SH-SY5Y (cell line): Measurements from ENCODE around the gene CDH4.

ENCODE experiments used
- GATA2 ChIP-seq: IDR thresholded peaks from 2 replicates; pipeline ENCODE4 v1.6.1; 2011; ENCODE audit warnings: mild to moderate bottlenecking, low read depth, low read length
- GATA3 ChIP-seq: IDR thresholded peaks from 2 replicates; pipeline ENCODE4 v1.6.1; 2011; ENCODE audit warnings: low read depth, mild to moderate bottlenecking, low read length, moderate library complexity

The CDH4 gene

DNA sequence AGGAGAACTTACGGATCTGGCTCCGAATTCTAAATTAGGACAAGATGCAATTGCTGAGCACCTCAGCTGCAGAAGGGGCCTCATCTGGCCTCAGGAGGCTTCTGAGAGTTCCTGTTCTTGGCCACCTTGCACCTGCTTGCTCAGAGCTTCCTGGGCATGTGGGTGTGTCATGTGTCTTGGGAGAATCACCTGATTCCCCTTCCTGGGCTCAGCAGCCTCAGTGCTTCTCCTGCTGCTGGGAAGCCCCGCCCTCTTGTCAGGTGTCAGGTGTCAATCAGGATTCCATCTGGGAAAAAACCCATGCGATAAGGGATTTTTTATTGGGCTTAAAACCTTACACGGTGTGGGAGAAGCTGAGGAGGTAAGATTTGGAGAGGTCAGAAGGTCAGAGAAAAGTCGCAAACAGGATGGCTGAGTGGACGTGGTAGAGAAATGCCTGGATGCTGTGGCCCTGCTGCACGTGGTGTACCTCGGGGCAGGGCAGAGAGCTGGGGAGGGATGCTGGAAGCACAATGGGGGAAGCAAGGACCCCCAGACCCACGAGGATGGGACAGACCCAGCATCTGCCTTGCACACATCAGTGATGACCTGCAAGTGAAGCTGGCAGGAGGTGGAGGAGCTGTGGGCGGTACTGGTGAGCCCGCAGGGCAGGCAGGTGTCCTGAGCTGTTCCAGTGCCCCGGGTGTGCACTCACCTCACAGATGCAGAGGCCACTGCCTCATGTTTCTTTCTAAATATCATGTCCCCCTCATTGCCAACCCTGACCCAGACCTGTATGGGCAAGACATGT is 170.8 kb downstream of the CDH4 start:
- TF ChIP-seq GATA3 (no peak), GATA2 (no peak)

DNA sequence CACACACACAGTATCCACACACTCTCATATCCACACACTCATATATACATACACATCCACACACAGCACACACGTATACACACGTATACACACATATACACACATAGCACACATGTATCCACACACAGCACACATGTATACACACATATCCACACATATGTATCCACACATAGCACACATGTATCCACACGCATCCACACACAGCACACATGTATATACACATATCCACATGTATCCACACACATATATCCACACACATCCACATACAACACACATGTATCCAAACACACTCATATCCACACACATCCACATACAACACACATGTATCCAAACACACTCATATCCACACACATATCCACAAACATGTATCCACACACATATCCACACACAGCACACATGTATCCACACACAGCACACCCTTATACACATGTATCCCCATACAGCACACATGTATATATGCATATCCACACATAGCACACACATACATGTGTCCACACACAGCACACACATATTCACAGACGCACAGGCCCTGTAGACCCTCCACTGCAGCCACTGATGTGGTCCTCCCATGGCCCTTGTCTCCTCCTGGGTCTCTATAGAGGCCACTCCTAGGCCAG is 172.1 kb downstream of the CDH4 start:
- TF ChIP-seq GATA2: no peak
- TF ChIP-seq GATA3: no peak

DNA sequence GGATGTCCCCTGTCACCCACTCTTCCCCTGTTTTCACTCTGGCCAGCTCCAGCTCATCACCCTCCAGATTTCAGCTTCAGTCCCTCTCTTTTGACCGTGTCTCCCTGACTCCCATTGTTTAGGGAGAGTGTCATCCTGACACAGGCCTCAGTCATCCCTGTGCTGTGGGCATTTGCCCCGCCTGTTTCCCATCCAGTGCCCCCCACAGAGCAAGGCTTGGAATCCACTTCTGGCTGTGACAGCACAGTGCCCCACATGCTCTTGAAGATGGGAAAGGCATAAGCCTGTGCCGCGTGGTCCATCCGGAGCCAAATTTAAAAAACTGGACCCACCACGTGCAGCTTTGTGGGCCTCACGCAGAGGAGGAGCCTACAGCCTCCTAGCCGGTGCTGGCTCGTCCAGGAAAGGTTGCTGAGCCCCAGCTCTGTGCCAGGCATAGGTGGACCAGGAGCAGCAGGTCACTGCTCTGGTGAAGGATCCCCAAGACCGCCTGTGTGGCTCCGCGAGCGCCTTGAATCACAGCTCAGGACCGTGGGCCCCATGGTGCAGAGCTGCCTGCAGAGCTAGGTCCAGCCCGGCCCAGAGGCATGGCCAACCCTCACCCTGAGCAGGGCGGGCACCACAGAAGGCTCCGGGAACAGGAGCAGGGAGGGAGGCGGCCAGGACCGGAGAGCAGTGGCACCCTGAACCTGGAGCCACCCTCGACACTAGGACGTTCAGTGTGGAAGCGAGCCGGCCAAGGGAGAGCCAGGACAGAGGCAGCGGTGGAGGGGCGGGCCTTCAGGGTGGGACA is 172.8 kb downstream of the CDH4 start:
- no peak for TF ChIP-seq GATA2
- TF ChIP-seq GATA3: no peak

- TF ChIP-seq GATA2 (no peak), GATA3 (no peak)
Measured at GRCh38 chr20:61426352-61426751, 174.3 kb downstream of the CDH4 start.

- no peak for TF ChIP-seq GATA3
- TF ChIP-seq GATA2: no peak
Measured at GRCh38 chr20:61429458-61430227, 177.6 kb downstream of the CDH4 start.

- TF ChIP-seq GATA3 (no peak), GATA2 (no peak)
Measured at GRCh38 chr20:61430228-61430624, 178.2 kb downstream of the CDH4 start.

DNA sequence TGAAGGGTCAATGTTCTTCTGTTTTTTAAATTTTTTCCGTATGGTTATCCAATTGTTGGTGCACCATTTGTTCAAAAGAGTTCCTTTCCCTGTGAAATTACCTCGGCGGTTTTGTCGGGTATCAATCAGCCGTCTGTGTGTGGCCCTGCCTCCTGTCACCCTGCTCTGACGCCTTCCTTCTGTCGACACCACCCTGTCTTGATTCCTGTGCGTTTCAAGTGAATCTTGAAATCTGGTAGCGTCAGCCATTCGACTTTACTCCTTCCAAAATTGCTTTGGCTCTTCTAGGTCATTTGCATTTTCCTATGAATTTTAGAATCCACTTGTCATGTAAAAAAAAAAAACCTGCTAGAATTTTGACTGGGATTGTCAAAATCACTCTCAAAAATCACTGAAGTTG is 181.1 kb downstream of the CDH4 start:
- TF ChIP-seq GATA3: no peak
- no peak for TF ChIP-seq GATA2

- TF ChIP-seq GATA2 (no peak), GATA3 (no peak)
Measured at GRCh38 chr20:61433816-61434215, 181.8 kb downstream of the CDH4 start.

DNA sequence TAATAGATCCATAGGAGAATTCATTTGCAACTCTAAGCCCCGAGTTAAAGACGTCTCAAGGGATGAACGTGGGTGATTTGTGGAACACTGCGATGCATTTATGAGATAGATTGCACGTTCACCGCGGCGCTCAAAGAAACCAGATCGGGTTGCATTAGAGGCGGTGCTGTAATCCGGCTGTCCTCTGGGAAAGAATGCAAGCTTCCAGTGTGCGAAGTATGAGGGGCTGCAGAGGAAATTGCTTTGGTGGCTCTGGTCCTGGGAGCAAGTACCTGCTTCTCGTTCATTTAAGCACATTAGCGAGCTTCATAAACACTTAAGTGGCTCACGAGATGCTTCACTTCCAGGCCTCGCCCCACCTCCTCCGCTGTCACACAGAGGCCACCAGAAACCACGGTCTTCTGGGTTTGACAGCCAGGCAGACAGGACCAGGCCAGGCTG is 182.3 kb downstream of the CDH4 start:
- TF ChIP-seq GATA3 (no peak), GATA2 (no peak)

DNA sequence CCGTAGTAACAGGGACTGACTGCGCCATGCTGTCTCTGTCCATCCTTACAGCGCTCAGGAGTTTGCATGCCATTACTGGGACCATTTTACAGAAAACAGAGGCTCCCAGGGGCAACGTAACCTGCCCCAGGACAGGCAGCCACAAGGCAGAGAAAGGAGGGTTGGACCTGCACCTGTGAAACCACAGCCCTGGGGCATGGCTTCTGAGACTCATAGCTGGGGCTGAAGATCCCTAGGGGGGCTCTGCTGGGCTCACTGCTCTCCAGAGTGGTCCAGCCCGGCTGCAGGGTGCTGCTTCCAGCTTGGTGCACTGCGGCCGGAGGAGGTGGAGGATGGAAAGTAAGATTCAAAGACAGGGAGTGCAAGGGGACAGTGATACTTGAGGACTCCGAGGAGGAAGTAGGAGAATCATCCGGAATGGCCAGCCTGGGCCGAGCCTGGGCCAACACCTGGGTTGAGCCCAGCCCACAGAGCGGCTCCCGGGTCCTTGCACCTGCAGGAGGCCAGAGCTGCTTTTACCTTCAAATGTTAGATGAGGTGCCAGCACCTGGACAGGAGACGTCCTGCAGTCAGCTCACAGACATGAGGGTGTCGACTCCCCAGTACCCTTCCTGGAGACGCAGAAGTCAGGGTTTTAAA is 183.2 kb downstream of the CDH4 start:
- TF ChIP-seq GATA2 (no peak), GATA3 (no peak)

DNA sequence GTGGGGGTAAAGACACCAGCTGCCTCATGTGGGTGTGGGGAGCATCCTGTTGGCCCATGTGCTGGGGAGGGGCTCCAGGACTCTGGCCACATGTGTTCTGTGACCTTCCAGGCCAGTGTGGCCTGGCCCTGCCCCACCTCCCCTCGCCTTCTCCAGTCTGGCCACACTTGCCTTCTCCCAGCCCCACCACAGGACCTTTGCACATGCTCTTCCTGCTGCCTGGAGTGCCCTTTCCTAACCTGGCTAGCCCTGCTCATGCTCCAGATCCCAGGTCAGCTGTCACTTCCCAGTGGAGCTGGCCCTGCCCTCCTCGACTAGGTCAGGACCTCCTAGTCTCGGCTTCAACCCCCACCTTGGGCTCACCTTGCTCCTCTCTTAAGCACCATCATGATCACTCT is 183.8 kb downstream of the CDH4 start:
- TF ChIP-seq GATA3: no peak
- no peak for TF ChIP-seq GATA2

DNA sequence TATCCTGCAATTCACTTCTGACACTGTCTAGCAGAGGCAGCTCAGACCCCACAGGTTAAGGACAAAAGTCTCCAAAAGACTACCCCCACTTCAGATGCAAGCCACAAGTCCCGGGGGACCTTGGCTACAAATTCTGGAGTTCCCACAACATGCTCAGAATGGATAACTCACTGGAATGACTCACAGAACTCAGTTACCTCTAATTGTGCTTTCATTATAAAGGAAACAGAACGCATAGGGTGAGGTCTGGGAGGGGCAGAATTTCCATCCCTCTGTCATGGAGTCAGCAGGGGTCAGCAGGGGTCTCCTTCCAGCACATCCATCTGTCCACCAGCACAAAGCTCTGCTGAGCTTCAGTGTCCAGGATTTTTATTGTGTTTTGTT is 184.2 kb downstream of the CDH4 start:
- TF ChIP-seq GATA2 (no peak), GATA3 (no peak)

DNA sequence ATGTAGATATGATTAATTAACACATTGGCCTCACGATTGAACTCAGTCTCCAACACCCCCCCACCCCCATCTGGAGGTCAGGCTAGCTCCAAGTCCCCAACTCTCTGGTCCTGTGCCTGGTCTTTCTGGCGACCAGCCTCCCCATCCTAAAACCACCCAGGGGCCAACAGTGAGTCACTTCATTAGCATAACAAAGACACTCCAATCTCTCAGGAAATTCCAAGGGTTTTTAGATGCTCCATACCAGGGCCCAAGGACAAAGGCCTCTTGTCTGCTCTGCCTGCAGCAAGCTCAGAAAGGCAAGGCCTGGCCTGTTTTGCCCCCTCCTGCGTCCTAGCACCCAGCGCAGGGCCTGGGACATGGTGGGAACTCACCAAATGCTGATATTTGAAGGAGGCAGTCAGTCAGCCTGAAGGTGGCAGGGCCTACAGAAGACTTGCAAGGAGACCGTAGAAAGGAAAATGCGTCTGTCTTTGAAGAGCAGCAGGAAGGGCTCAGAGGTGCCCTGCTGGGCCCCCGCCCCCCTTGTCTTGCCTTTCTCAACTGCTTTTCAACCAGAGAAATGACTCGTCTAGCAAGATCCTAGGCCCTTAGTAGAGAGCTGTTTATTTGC is 184.7 kb downstream of the CDH4 start:
- TF ChIP-seq GATA3: no peak
- TF ChIP-seq GATA2: no peak
